GM10266 (cell line): ENCODE data around the gene SPAAR.

Source experiments
- DNase-seq: peaks from one replicate; pipeline ENCODE4 v3.0.0; 2012; ENCODE audit errors: extremely low spot score
- CTCF ChIP-seq: IDR thresholded peaks from 2 replicates; pipeline ENCODE4 v1.5.1; 2012; ENCODE audit warnings: mild to moderate bottlenecking, low read depth; ENCODE audit not compliant: control insufficient read depth, insufficient read depth; ENCODE audit errors: missing control alignments

Gene SPAAR

GRCh38 chr9:35937227-35937626, 27.9 kb downstream of the SPAAR start:
- DNase-seq = no peak
- no peak for TF ChIP-seq CTCF

GRCh38 chr9:35938474-35939356, 29.4 kb downstream of the SPAAR start:
- TF ChIP-seq CTCF = no peak

GRCh38 chr9:35939679-35940250, 30.5 kb downstream of the SPAAR start:
- no peak for DNase-seq
- no peak for TF ChIP-seq CTCF

More at GRCh38 chr9:35938474-35939356, 29.4 kb downstream of the SPAAR start:
- no peak for DNase-seq

- DNase-seq = no peak
These were observed 31.4 kb downstream of the SPAAR start for GRCh38 chr9:35940458-35941407.

GRCh38 chr9:35942286-35942685, 33.0 kb downstream of the SPAAR start:
- no peak for DNase-seq
- no peak for TF ChIP-seq CTCF

More at GRCh38 chr9:35940458-35941407, 31.4 kb downstream of the SPAAR start:
- TF ChIP-seq CTCF = no peak

- DNase-seq = no peak
- no peak for TF ChIP-seq CTCF
These were observed 34.9 kb downstream of the SPAAR start for GRCh38 chr9:35944173-35944572.
